Measurements from ENCODE around the gene GCDH. TPM values are rescaled to one million over a fixed set of nuclear protein-coding genes. Genes with fewer than 3 reads are reported as not detected.
A peak's percentile ranks its signal among the peaks of the same experiment; 100 is the strongest.
"Not testable (repeated sequence)": the region's sequence is repeated elsewhere in the genome, so short reads cannot be mapped to it uniquely, and the experiment has no call there.

Gene GCDH
- polyA plus RNA-seq, 1 donor: 31.1 TPM

- no peak for DNase-seq
These were observed 9.0 kb downstream of the GCDH start for GRCh38 chr19:12899891-12900518.

GRCh38 chr19:12907166-12907565 is 16.2 kb downstream of the GCDH start:
- no peak for DNase-seq

GRCh38 chr19:12912571-12912970 is 21.6 kb downstream of the GCDH start:
- no peak for DNase-seq

GRCh38 chr19:12913011-12913561 is 22.1 kb downstream of the GCDH start:
- no peak for DNase-seq

GRCh38 chr19:12913851-12914690 is 23.1 kb downstream of the GCDH start:
- no peak for DNase-seq

GRCh38 chr19:12915860-12916259 is 24.9 kb downstream of the GCDH start:
- DNase-seq: not testable (repeated sequence)

- DNase-seq: no peak
These were observed 27.3 kb downstream of the GCDH start for GRCh38 chr19:12918253-12918652.

GRCh38 chr19:12921047-12921446 is 30.1 kb downstream of the GCDH start:
- DNase-seq: no peak

GRCh38 chr19:12922959-12923358 is 32.0 kb downstream of the GCDH start:
- DNase-seq: no peak

GRCh38 chr19:12924621-12925310 is 33.8 kb downstream of the GCDH start:
- no peak for DNase-seq

GRCh38 chr19:12930002-12930645 is 39.2 kb downstream of the GCDH start:
- DNase-seq: no peak

- no peak for DNase-seq
These were observed 41.7 kb downstream of the GCDH start for GRCh38 chr19:12932392-12933286.

- DNase-seq: peak; percentile 91
These were observed 42.5 kb downstream of the GCDH start, which contains the start of gene FARSA for GRCh38 chr19:12933287-12934072. FARSA (minus strand) TSS chr19:12933711; CDS start chr19:12933696, 15 bp downstream.

- DNase-seq: no peak
These were observed 44.1 kb downstream of the GCDH start for GRCh38 chr19:12935071-12935470.

- no peak for DNase-seq
These were observed 45.6 kb downstream of the GCDH start for GRCh38 chr19:12936582-12936981.

- DNase-seq: no peak
These were observed 46.4 kb downstream of the GCDH start for GRCh38 chr19:12937093-12937926.

GRCh38 chr19:12937927-12938778 is 47.2 kb downstream of the GCDH start, which contains the start of gene CALR:
CALR (plus strand) TSS chr19:12938609; CDS start chr19:12938680, 71 bp downstream.
- DNase-seq: peak; percentile 99
